ENCODE data around the gene OAS1. TPM values are rescaled to one million over a fixed set of nuclear protein-coding genes. Genes with fewer than 3 reads are reported as not detected.

The OAS1 gene
- total and polyA plus RNA-seq, 2 donors (not counting 1 experiment from before 2014, with no cell fraction given) = 48.3 to 70.2 TPM

DNA sequence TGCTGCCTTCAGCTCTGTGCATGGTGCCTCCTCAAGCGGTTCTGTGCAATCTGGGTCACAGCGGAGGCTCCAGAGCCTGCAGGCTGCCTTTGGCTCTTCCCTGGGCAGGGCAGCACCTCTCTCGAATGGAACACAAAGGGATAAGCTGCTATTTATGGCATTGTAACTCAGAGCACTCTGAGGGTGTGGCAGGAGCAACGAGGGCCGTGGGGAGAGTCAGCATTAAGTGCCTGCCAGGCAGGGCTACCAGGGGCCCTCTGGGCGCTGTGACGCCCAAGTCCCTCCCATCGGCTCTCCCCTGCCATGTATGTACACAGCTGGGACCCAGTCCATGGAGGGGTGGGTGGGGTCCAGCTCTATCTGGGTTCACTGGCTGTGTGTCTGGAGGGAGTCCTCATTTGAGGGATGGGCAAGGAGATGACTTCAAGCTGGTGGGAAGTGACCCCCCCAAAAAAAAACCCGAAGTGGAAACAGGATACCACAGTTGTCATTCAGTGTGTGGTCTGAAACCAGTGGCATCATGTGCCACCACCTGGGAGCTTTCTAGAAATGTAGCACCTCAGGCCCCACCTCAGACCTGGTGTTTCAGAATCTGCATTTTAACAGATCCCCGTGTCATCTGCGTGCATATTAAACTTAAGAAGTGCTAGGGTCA is 44.0 kb upstream of the OAS1 start:
- no peak for DNase-seq
- H3K27ac Mint-ChIP-seq = no peak overlapping the region
- no peaks in the 10 kb centered on the region for H4K20me1 ChIP-seq (ENCODE audit: control insufficient read depth, insufficient read depth, low read length, poor library complexity, severe bottlenecking)
- CTCF ChIA-PET = interaction anchor here (1.0 kb wide), 1 partner anchor 8 kb away, joined by 3 read pairs; no protein-coding TSS in a partner anchor
- no peak overlapping the region for H3K4me3 ChIP-seq (ENCODE audit: control extremely low read depth in 1 of 5, extremely low read depth in 1 of 5, insufficient read depth in 1 of 5, low read depth in 2 of 5, low read length in 4 of 5)
- no peaks in the 10 kb centered on the region for H3K79me2 ChIP-seq (ENCODE audit: control insufficient read depth, insufficient read depth, low read length)
- H3K27ac ChIP-seq (ENCODE audit: low read length in 2 of 2) = no peak overlapping the region
- no peaks in the 10 kb centered on the region for H3K36me3 ChIP-seq (replicated peaks in 1 of 2; ENCODE audit: control extremely low read depth in 1 of 2, control insufficient read depth in 1 of 2, extremely low read depth in 1 of 2, insufficient read depth in 2 of 2, low read length in 1 of 2)
- POLR2A ChIA-PET = no interaction called here
- intact Hi-C loops (cut with micrococcal nuclease) = no loop called here
- no peak overlapping the region for H2AFZ ChIP-seq (ENCODE audit: insufficient read depth, low read depth, low read length, poor library complexity, severe bottlenecking)
- no peaks in the 10 kb centered on the region for H3K4me1 ChIP-seq (ENCODE audit: control insufficient read depth in 2 of 2, insufficient read depth in 2 of 2, low read length in 2 of 2)
- H3K9ac ChIP-seq (ENCODE audit: low read length) = no peak overlapping the region
- peaks cover 33% of the 10 kb centered on the region for H3K27me3 Mint-ChIP-seq
- H3K4me3 Mint-ChIP-seq = no peak overlapping the region
- no peaks in the 10 kb centered on the region for H3K9me3 ChIP-seq (ENCODE audit: control extremely low read depth in 1 of 3, control insufficient read depth in 2 of 3, insufficient read depth in 1 of 3, low read length in 2 of 3)
- ATAC-seq (ENCODE audit: low read depth) = no peak
- TF ChIP-seq EZH2 (IDR thresholded peaks at IDR 0.05; ENCODE audit: borderline replicate concordance, insufficient read depth, low read depth, low read length, poor library complexity, severe bottlenecking) (no peak), CTCF (IDR thresholded peaks at IDR 0.05) (no peak)
- no peak overlapping the region for H3K4me2 ChIP-seq (replicated peaks; ENCODE audit: low read depth, low read length, poor library complexity, severe bottlenecking)
- no peaks in the 10 kb centered on the region for H3K9me3 Mint-ChIP-seq (ENCODE audit: insufficient read depth)
- peaks cover 6% of the 10 kb centered on the region for H3K4me1 Mint-ChIP-seq
- H3K27me3 ChIP-seq (replicated peaks in 1 of 4; ENCODE audit: control extremely low read depth in 1 of 4, control insufficient read depth in 3 of 4, insufficient read depth in 4 of 4, low read length in 3 of 4) = peaks cover 0 to 10% (median 5%) of the 10 kb centered on the region in 4 experiments
- WGBS (ENCODE audit: insufficient coverage) = 71% methylated on average over 9 of the region's 11 CpGs

DNA sequence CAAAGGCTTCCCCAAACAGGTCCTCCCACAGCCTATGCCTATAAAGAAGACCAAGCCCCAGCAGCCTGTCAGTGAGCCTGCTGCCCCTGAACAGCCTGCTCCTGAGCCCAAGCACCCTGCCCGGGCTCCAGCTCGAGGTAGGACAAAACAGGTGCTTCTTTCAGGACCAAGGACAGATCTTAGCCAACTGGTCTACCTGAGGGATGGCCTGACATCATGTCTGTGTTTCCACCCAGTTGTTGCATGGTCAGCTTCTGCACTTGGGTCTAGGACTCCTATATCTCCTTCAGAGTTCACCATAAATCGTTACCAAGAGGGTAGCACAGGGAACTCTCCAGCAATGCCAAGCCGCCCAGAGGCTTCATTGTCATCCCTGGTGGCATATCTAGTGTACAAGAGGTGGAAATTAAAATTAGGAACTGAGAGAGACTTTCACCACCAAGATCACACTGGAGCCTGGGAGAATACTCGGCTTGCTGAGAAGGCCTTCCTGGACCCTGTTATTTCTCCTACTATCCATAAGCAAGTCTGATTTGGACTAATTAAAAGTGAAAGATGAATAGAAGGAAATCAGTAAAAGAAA is 38.2 kb upstream of the OAS1 start:
- ChIA-PET CTCF (no interaction called here), POLR2A (no interaction called here)
- H3K9me3 ChIP-seq (ENCODE audit: control extremely low read depth in 1 of 3, control insufficient read depth in 2 of 3, insufficient read depth in 1 of 3, low read length in 2 of 3) = no peaks in the 10 kb centered on the region
- no peak overlapping the region for H3K9ac ChIP-seq (ENCODE audit: low read length)
- no peak overlapping the region for H3K4me3 ChIP-seq (ENCODE audit: control extremely low read depth in 1 of 5, extremely low read depth in 1 of 5, insufficient read depth in 1 of 5, low read depth in 2 of 5, low read length in 4 of 5)
- H3K4me2 ChIP-seq (replicated peaks; ENCODE audit: low read depth, low read length, poor library complexity, severe bottlenecking) = no peak overlapping the region
- Mint-ChIP-seq H3K27me3 (peaks cover 12% of the 10 kb centered on the region), H3K9me3 (ENCODE audit: insufficient read depth) (no peaks in the 10 kb centered on the region), H3K4me1 (peaks cover 27% of the 10 kb centered on the region), H3K4me3 (no peak overlapping the region), H3K27ac (no peak overlapping the region)
- no peaks in the 10 kb centered on the region for H3K36me3 ChIP-seq (replicated peaks in 1 of 2; ENCODE audit: control extremely low read depth in 1 of 2, control insufficient read depth in 1 of 2, extremely low read depth in 1 of 2, insufficient read depth in 2 of 2, low read length in 1 of 2)
- 85% methylated on average over 2 of the region's 5 CpGs for WGBS (ENCODE audit: insufficient coverage)
- H3K27me3 ChIP-seq (replicated peaks in 1 of 4; ENCODE audit: control extremely low read depth in 1 of 4, control insufficient read depth in 3 of 4, insufficient read depth in 4 of 4, low read length in 3 of 4) = peaks cover 0 to 4% (median 0%) of the 10 kb centered on the region in 4 experiments
- no peak overlapping the region for H2AFZ ChIP-seq (ENCODE audit: insufficient read depth, low read depth, low read length, poor library complexity, severe bottlenecking)
- H3K27ac ChIP-seq (ENCODE audit: low read length in 2 of 2) = no peak overlapping the region
- no peaks in the 10 kb centered on the region for H4K20me1 ChIP-seq (ENCODE audit: control insufficient read depth, insufficient read depth, low read length, poor library complexity, severe bottlenecking)
- H3K79me2 ChIP-seq (ENCODE audit: control insufficient read depth, insufficient read depth, low read length) = no peaks in the 10 kb centered on the region
- DNase-seq = no peak
- H3K4me1 ChIP-seq (ENCODE audit: control insufficient read depth in 2 of 2, insufficient read depth in 2 of 2, low read length in 2 of 2) = peaks cover 15% of the 10 kb centered on the region in 2 donors
- TF ChIP-seq CTCF (IDR thresholded peaks at IDR 0.05) = no peak
- no peak for TF ChIP-seq EZH2 (IDR thresholded peaks at IDR 0.05; ENCODE audit: borderline replicate concordance, insufficient read depth, low read depth, low read length, poor library complexity, severe bottlenecking)
- ATAC-seq (ENCODE audit: low read depth) = no peak
- intact Hi-C loops (cut with micrococcal nuclease) = no loop called here
